WTC11 (cell line): Measurements from ENCODE around the gene ACOX3.

ENCODE experiments used
- ATF1 ChIP-seq: sonication (generic); formaldehyde crosslinking; IDR thresholded peaks from 2 replicates; pipeline ENCODE4 v1.8.1; 2023; ENCODE audit warnings: mild to moderate bottlenecking, moderate library complexity, missing genetic modification reagents
- CREB1 ChIP-seq: sonication (generic); formaldehyde crosslinking; IDR thresholded peaks from 2 replicates; pipeline ENCODE4 v1.8.0; 2023; ENCODE audit warnings: mild to moderate bottlenecking, missing genetic modification reagents
- CREM ChIP-seq: sonication (generic); formaldehyde crosslinking; IDR thresholded peaks from 2 replicates; pipeline ENCODE4 v1.8.1; 2022; ENCODE audit warnings: mild to moderate bottlenecking, missing genetic modification reagents, moderate library complexity
- TF ChIP-seq, protein P1 (sequence below): sonication (generic); formaldehyde crosslinking; IDR thresholded peaks from 2 replicates; pipeline ENCODE4 v1.8.1; 2022; ENCODE audit warnings: missing genetic modification reagents, borderline replicate concordance
- TF ChIP-seq, protein P2 (sequence below): sonication (generic); formaldehyde crosslinking; IDR thresholded peaks from 2 replicates; pipeline ENCODE4 v1.8.0; 2022; ENCODE audit warnings: mild to moderate bottlenecking, missing genetic modification reagents
- TF ChIP-seq, protein P3 (sequence below): fragments of 200-600 bp; IDR thresholded peaks from 2 replicates; pipeline ENCODE4 v1.8.0; 2022; ENCODE audit warnings: antibody characterized with exemption
- TF ChIP-seq, protein P4 (sequence below): sonication (generic); formaldehyde crosslinking; IDR thresholded peaks from 2 replicates; pipeline ENCODE4 v1.8.0; 2023; ENCODE audit warnings: missing genetic modification reagents

DNA sequence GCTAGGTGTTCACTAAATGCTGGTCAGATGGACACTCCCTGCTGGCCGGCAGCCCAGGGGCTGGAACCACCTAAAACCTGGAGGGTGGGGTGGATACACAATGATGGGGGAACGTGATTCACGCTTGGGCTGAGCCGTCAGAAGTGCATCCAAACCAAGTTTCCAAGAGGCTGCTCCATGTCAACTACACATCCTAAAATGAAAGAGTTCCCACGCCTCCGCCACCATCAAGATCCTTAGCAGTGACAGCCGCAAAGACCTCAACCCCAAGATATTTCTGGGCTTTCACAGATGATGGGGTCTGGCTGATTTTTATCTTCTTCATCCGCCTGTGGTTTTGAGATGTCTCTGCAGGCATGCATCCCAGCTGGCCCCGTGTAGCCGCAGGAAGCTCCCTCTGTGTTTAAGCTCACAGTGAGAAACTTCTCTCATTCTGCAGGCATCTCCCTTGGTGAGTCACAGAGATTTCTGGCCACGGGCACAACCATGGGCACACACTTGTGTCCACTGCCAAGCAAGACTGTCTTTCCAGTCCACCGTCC is 86.5 kb downstream of the ACOX3 start:
- TF ChIP-seq, protein P1, sequence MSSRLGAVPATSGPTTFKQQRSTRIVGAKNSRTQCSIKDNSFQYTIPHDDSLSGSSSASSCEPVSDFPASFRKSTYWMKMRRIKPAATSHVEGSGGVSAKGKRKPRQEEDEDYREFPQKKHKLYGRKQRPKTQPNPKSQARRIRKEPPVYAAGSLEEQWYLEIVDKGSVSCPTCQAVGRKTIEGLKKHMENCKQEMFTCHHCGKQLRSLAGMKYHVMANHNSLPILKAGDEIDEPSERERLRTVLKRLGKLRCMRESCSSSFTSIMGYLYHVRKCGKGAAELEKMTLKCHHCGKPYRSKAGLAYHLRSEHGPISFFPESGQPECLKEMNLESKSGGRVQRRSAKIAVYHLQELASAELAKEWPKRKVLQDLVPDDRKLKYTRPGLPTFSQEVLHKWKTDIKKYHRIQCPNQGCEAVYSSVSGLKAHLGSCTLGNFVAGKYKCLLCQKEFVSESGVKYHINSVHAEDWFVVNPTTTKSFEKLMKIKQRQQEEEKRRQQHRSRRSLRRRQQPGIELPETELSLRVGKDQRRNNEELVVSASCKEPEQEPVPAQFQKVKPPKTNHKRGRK, result no peak
- TF ChIP-seq CREM (CRISPR knock-in tag) (no peak), ATF1 (no peak), CREB1 (CRISPR knock-in tag) (no peak)
- TF ChIP-seq, protein P2, sequence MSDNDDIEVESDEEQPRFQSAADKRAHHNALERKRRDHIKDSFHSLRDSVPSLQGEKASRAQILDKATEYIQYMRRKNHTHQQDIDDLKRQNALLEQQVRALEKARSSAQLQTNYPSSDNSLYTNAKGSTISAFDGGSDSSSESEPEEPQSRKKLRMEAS (CRISPR knock-in tag), result no peak
- TF ChIP-seq, protein P3, sequence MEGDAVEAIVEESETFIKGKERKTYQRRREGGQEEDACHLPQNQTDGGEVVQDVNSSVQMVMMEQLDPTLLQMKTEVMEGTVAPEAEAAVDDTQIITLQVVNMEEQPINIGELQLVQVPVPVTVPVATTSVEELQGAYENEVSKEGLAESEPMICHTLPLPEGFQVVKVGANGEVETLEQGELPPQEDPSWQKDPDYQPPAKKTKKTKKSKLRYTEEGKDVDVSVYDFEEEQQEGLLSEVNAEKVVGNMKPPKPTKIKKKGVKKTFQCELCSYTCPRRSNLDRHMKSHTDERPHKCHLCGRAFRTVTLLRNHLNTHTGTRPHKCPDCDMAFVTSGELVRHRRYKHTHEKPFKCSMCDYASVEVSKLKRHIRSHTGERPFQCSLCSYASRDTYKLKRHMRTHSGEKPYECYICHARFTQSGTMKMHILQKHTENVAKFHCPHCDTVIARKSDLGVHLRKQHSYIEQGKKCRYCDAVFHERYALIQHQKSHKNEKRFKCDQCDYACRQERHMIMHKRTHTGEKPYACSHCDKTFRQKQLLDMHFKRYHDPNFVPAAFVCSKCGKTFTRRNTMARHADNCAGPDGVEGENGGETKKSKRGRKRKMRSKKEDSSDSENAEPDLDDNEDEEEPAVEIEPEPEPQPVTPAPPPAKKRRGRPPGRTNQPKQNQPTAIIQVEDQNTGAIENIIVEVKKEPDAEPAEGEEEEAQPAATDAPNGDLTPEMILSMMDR, result no peak
- TF ChIP-seq, protein P4, sequence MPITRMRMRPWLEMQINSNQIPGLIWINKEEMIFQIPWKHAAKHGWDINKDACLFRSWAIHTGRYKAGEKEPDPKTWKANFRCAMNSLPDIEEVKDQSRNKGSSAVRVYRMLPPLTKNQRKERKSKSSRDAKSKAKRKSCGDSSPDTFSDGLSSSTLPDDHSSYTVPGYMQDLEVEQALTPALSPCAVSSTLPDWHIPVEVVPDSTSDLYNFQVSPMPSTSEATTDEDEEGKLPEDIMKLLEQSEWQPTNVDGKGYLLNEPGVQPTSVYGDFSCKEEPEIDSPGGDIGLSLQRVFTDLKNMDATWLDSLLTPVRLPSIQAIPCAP (CRISPR knock-in tag), result no peak
